Measurements from ENCODE around the gene ATP9B.

- TF ChIP-seq, protein P1, sequence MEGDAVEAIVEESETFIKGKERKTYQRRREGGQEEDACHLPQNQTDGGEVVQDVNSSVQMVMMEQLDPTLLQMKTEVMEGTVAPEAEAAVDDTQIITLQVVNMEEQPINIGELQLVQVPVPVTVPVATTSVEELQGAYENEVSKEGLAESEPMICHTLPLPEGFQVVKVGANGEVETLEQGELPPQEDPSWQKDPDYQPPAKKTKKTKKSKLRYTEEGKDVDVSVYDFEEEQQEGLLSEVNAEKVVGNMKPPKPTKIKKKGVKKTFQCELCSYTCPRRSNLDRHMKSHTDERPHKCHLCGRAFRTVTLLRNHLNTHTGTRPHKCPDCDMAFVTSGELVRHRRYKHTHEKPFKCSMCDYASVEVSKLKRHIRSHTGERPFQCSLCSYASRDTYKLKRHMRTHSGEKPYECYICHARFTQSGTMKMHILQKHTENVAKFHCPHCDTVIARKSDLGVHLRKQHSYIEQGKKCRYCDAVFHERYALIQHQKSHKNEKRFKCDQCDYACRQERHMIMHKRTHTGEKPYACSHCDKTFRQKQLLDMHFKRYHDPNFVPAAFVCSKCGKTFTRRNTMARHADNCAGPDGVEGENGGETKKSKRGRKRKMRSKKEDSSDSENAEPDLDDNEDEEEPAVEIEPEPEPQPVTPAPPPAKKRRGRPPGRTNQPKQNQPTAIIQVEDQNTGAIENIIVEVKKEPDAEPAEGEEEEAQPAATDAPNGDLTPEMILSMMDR (conservative IDR thresholded peaks at IDR 0.05; ENCODE audit: low read depth, low read length) = no peak
- no peak for TF ChIP-seq EZH2 (IDR thresholded peaks at IDR 0.05; ENCODE audit: borderline replicate concordance, low read depth, low read length, poor library complexity, severe bottlenecking)
Observed at GRCh38 chr18:79242246-79242645, 173.1 kb downstream of the ATP9B start.

Measured in A673 (cell line).